K562 (cell line): ENCODE results near the gene WDR70. TPM values are rescaled to one million over a fixed set of nuclear protein-coding genes. Genes with fewer than 3 reads are reported as not detected.

Experiments
- ATAC-seq: fragments of 200-7000 bp; cut with Tn5 transposase; 3 replicates; pipeline ENCODE4 v1.9.1; 2020; ENCODE audit warnings: moderate library complexity
- BruUV-seq: library from RNA; stranded (reverse); fragments of 400-500 nt; replicated peaks from 2 replicates; lab custom pipeline; 2021; lab: Mats Ljungman, UMichigan
- CTCF ChIA-PET: fragments of 300-600 bp; formaldehyde crosslinking; extraction: SDS; loops from one replicate; lab custom pipeline; 2021; ENCODE audit warnings: low intra/inter-chr PET ratio; lab: Yijun Ruan, JAX
- POLR2A ChIA-PET: fragments of 300-600, 350-650 bp; sonication (Branson Sonifier 250); formaldehyde crosslinking; extraction: SDS; loops from one replicate; lab custom pipeline; 2021; ENCODE audit warnings: antibody characterized with exemption, inconsistent platforms; lab: Yijun Ruan, JAX
- DNase-seq, 4 experiments: peaks; one replicate each; pipeline versions ENCODE4 v3.0.0 to v3.0.0-alpha.2; 2011 to 2018; ENCODE audit warnings: low spot score in 3 of 4, mixed read lengths in 3 of 4; ENCODE audit errors: extremely low read depth in 1 of 4
- FAIRE-seq: peaks from 2 replicates; lab custom pipeline; 2011; peaks lifted over from hg19 to GRCh38; lab: Jason Lieb, UNC
- H2AFZ ChIP-seq: 2 replicates; pipeline ENCODE4 v1.6.0; 2011; ENCODE audit warnings: low read depth, low read length, control low read depth, inconsistent platforms
- H3K27ac ChIP-seq: fragments of 200-600 bp; 3 replicates; pipeline ENCODE4 v1.8.0; 2011; ENCODE audit warnings: low read depth, mild to moderate bottlenecking, control low read depth, inconsistent platforms, low read length, moderate library complexity, mixed read lengths; ENCODE audit errors: extremely low read depth
- H3K27me3 ChIP-seq, 2 experiments: fragments of 300-600 bp in 1 of 2; 2 replicates in 1 of 2; 3 replicates in 1 of 2; pipeline versions ENCODE4 v1.6.0 to v1.8.0; 2011; ENCODE audit warnings: inconsistent platforms in 2 of 2, low read length in 2 of 2, mild to moderate bottlenecking in 1 of 2, mixed read lengths in 1 of 2, moderate library complexity in 1 of 2; ENCODE audit not compliant: control insufficient read depth in 2 of 2, insufficient read depth in 2 of 2
- H3K36me3 ChIP-seq: fragments of 300-600 bp; 3 replicates; pipeline ENCODE4 v1.8.0; 2011; ENCODE audit warnings: mild to moderate bottlenecking, low read length, inconsistent platforms; ENCODE audit not compliant: control insufficient read depth, insufficient read depth
- H3K4me1 ChIP-seq, 2 experiments: fragments of 200-600 bp in 1 of 2; replicated peaks in 1 of 2; 2 replicates in 1 of 2; 3 replicates in 1 of 2; pipeline versions ENCODE4 v1.5.1 to v1.8.0; 2011; ENCODE audit warnings: inconsistent platforms in 2 of 2, low read length in 2 of 2, mild to moderate bottlenecking in 1 of 2, mixed read lengths in 1 of 2, moderate library complexity in 1 of 2; ENCODE audit not compliant: control insufficient read depth in 2 of 2, insufficient read depth in 2 of 2
- H3K4me2 ChIP-seq: 2 replicates; pipeline ENCODE4 v1.6.1; 2011; ENCODE audit warnings: low read length, control low read depth, inconsistent platforms, mixed read lengths; ENCODE audit not compliant: insufficient read depth
- H3K4me3 ChIP-seq: fragments of 200-600 bp; sonication (generic), shearing (Covaris generic); 2 replicates; pipeline ENCODE4 v1.5.1; 2016; ENCODE audit warnings: control low read depth, inconsistent platforms
- H3K79me2 ChIP-seq: fragments of 200-600 bp; 3 replicates; pipeline ENCODE4 v1.8.0; 2011; ENCODE audit warnings: low read length, inconsistent platforms; ENCODE audit not compliant: control insufficient read depth, insufficient read depth
- H3K9ac ChIP-seq, 2 experiments: 2 replicates each; pipeline versions ENCODE4 v1.6.0 to v1.6.1; 2011; ENCODE audit warnings: low read depth in 2 of 2, low read length in 2 of 2, control low read depth in 1 of 2, inconsistent platforms in 1 of 2, mild to moderate bottlenecking in 1 of 2, mixed read lengths in 1 of 2; ENCODE audit not compliant: insufficient read depth in 1 of 2
- H3K9me1 ChIP-seq: one replicate; pipeline ENCODE4 v1.6.0; 2011; ENCODE audit warnings: inconsistent platforms, mild to moderate bottlenecking, low read length, moderate library complexity; ENCODE audit not compliant: control insufficient read depth, insufficient read depth
- H3K9me3 ChIP-seq: replicated peaks from 2 replicates; pipeline ENCODE4 v1.5.1; 2011; ENCODE audit warnings: low read depth, low read length, inconsistent platforms; ENCODE audit not compliant: control insufficient read depth, insufficient read depth
- H4K20me1 ChIP-seq: replicated peaks from 2 replicates; pipeline ENCODE4 v1.6.1; 2011; ENCODE audit warnings: low read length, inconsistent platforms, mixed read lengths; ENCODE audit not compliant: control insufficient read depth, insufficient read depth
- BRF1 ChIP-seq: IDR thresholded peaks from 3 replicates; pipeline ENCODE4 v1.6.1; 2011; ENCODE audit warnings: borderline replicate concordance, mild to moderate bottlenecking; ENCODE audit not compliant: insufficient read length; ENCODE audit errors: extremely low read depth
- CHD4 ChIP-seq: fragments of 200-600 bp; sonication (generic); IDR thresholded peaks from 3 replicates; pipeline ENCODE4 v1.6.1; 2012; ENCODE audit warnings: low read depth, mild to moderate bottlenecking, mixed read lengths, low read length, inconsistent platforms; ENCODE audit not compliant: insufficient read depth, insufficient replicate concordance, poor library complexity, severe bottlenecking
- HDGF ChIP-seq: fragments of 450-650 bp; IDR thresholded peaks from 2 replicates; pipeline ENCODE4 v1.6.1; 2016
- HNRNPK ChIP-seq: fragments of 200-400 bp; formaldehyde crosslinking; IDR thresholded peaks from one replicate; pipeline ENCODE4 v1.6.1; 2018; ENCODE audit warnings: mild to moderate bottlenecking, low read depth, low read length; ENCODE audit not compliant: poor library complexity, severe bottlenecking
- JUND ChIP-seq, 2 experiments: IDR thresholded peaks; 2 replicates in 1 of 2; 3 replicates in 1 of 2; pipeline ENCODE4 v1.6.1; 2011; ENCODE audit warnings: borderline replicate concordance in 2 of 2, low read depth in 2 of 2, low read length in 2 of 2, improper control_type of control experiment in 1 of 2, missing biosample characterization in 1 of 2, missing genetic modification characterization in 1 of 2, missing genetic modification reagents in 1 of 2
- NFE2L1 ChIP-seq: fragments of 450-650 bp; IDR thresholded peaks from 2 replicates; pipeline ENCODE4 v1.6.1; 2016; ENCODE audit warnings: missing genetic modification characterization, low read depth, mild to moderate bottlenecking, missing compliant biosample characterization, moderate library complexity, borderline replicate concordance
- ZNF124 ChIP-seq: sonication (generic); formaldehyde crosslinking; IDR thresholded peaks from 2 replicates; pipeline ENCODE4 v1.8.1; 2022; ENCODE audit warnings: missing genetic modification reagents
- in situ Hi-C: fragments of 300-500 bp; cut with MboI; formaldehyde crosslinking; loops from 4 replicates; pipeline ENCODE4 v1.15.0; 2018; ENCODE audit warnings: inconsistent platforms, mixed read lengths
- intact Hi-C: fragments of 100-400 bp; cut with micrococcal nuclease; formaldehyde crosslinking; loops from 2 replicates; pipeline ENCODE4 v1.14.2; 2022
- polyA plus RNA-seq, 8 experiments: library from polyadenylated mRNA; depleted of rRNA in 4 of 8; stranded (reverse) in 5 of 8; unstranded in 3 of 8; fragments of >200 nt; fragmentation: Nextera tagmentation in 2 of 8; fragmentation: Illumina TruSeq in 1 of 8; extraction: Ambion mirVana in 2 of 8; extraction: Trizol in 1 of 8; gene quantifications; 2 replicates each; pipeline versions ENCODE4 v1.2.1 to v1.2.3, GENCODE V29; 2011 to 2014; ENCODE audit warnings: inconsistent platforms in 1 of 8, missing spikeins in 1 of 8
- total RNA-seq, 7 experiments: library from RNA; depleted of rRNA in 6 of 7; stranded (reverse); fragments of >200 nt in 6 of 7; fragmentation: Illumina TruSeq in 2 of 7; extraction: Trizol in 2 of 7; gene quantifications; 2 replicates each; pipeline versions ENCODE4 v1.2.1 to v1.2.3, GENCODE V29; 2011 to 2021; ENCODE audit warnings: low replicate concordance in 1 of 7
- TF ChIP-seq, protein P1 (sequence below): sonication (generic); formaldehyde crosslinking; IDR thresholded peaks from 2 replicates; pipeline ENCODE4 v1.8.1; 2022; ENCODE audit warnings: missing genetic modification reagents
- TF ChIP-seq, protein P2 (sequence below): fragments of 450-650 bp; IDR thresholded peaks from 2 replicates; pipeline ENCODE4 v1.6.1; 2017; ENCODE audit warnings: antibody characterized with exemption, mild to moderate bottlenecking
- TF ChIP-seq, protein P3 (sequence below): conservative IDR thresholded peaks from 2 replicates; pipeline ENCODE4 v1.6.1; 2011; ENCODE audit warnings: low read depth, mild to moderate bottlenecking, low read length; ENCODE audit not compliant: control insufficient read depth

WDR70 gene
- total and polyA plus RNA-seq, 9 of the 15 experiments (the other 6 are each of a cell fraction or from before 2014, with no cell fraction given), result 16.8 to 46.6 (median 38.8) TPM

DNA sequence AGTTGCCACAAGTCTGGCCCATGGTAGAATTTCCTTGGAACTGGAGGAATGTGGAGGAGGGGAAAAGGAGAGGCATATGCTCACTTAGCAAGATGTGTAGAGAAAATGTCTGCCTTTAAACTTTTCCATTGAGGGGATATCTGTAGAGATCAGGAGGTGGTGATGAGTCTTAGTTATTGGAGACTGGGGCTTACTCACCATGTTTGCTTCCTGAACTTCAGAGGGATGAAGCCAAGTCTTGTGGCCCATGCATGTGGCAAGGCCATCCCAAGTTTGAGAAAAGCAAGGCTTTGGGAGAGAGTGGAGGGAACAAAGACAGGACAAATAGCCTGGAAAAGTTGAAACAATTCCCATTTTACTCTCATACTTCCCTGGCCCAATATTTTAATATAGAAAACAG is 336.2 kb downstream of the WDR70 start:
- no peaks in the 10 kb centered on the region for H3K27me3 ChIP-seq
- H3K36me3 ChIP-seq, result no peaks in the 10 kb centered on the region
- CTCF ChIA-PET, result no interaction called here
- no peak for DNase-seq
- H3K79me2 ChIP-seq, result no peaks in the 10 kb centered on the region
- in situ Hi-C loops, result no loop called here
- H3K9ac ChIP-seq, result no peak overlapping the region
- BruUV-seq, result no TSS peak
- no peaks in the 10 kb centered on the region for H4K20me1 ChIP-seq
- intact Hi-C loops, result no loop called here
- no peaks in the 10 kb centered on the region for H3K9me1 ChIP-seq
- H3K4me2 ChIP-seq, result no peak overlapping the region
- no peak overlapping the region for H3K4me3 ChIP-seq
- no peak for TF ChIP-seq HDGF
- no peak for TF ChIP-seq CHD4
- no peak for TF ChIP-seq HNRNPK
- TF ChIP-seq, protein P1, sequence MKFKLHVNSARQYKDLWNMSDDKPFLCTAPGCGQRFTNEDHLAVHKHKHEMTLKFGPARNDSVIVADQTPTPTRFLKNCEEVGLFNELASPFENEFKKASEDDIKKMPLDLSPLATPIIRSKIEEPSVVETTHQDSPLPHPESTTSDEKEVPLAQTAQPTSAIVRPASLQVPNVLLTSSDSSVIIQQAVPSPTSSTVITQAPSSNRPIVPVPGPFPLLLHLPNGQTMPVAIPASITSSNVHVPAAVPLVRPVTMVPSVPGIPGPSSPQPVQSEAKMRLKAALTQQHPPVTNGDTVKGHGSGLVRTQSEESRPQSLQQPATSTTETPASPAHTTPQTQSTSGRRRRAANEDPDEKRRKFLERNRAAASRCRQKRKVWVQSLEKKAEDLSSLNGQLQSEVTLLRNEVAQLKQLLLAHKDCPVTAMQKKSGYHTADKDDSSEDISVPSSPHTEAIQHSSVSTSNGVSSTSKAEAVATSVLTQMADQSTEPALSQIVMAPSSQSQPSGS (CRISPR knock-in tag), result no peak
- no peak for TF ChIP-seq JUND (IDR thresholded peaks at IDR 0.05; ENCODE audit: borderline replicate concordance, low read depth, low read length)
- no peak for TF ChIP-seq JUND (tag; IDR thresholded peaks at IDR 0.05; ENCODE audit: borderline replicate concordance, low read depth, low read length)
- TF ChIP-seq, protein P2, sequence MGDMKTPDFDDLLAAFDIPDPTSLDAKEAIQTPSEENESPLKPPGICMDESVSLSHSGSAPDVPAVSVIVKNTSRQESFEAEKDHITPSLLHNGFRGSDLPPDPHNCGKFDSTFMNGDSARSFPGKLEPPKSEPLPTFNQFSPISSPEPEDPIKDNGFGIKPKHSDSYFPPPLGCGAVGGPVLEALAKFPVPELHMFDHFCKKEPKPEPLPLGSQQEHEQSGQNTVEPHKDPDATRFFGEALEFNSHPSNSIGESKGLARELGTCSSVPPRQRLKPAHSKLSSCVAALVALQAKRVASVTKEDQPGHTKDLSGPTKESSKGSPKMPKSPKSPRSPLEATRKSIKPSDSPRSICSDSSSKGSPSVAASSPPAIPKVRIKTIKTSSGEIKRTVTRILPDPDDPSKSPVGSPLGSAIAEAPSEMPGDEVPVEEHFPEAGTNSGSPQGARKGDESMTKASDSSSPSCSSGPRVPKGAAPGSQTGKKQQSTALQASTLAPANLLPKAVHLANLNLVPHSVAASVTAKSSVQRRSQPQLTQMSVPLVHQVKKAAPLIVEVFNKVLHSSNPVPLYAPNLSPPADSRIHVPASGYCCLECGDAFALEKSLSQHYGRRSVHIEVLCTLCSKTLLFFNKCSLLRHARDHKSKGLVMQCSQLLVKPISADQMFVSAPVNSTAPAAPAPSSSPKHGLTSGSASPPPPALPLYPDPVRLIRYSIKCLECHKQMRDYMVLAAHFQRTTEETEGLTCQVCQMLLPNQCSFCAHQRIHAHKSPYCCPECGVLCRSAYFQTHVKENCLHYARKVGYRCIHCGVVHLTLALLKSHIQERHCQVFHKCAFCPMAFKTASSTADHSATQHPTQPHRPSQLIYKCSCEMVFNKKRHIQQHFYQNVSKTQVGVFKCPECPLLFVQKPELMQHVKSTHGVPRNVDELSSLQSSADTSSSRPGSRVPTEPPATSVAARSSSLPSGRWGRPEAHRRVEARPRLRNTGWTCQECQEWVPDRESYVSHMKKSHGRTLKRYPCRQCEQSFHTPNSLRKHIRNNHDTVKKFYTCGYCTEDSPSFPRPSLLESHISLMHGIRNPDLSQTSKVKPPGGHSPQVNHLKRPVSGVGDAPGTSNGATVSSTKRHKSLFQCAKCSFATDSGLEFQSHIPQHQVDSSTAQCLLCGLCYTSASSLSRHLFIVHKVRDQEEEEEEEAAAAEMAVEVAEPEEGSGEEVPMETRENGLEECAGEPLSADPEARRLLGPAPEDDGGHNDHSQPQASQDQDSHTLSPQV, result no peak
- TF ChIP-seq BRF1, result no peak
- no peak for TF ChIP-seq ZNF124 (CRISPR knock-in tag)
- TF ChIP-seq, protein P3, sequence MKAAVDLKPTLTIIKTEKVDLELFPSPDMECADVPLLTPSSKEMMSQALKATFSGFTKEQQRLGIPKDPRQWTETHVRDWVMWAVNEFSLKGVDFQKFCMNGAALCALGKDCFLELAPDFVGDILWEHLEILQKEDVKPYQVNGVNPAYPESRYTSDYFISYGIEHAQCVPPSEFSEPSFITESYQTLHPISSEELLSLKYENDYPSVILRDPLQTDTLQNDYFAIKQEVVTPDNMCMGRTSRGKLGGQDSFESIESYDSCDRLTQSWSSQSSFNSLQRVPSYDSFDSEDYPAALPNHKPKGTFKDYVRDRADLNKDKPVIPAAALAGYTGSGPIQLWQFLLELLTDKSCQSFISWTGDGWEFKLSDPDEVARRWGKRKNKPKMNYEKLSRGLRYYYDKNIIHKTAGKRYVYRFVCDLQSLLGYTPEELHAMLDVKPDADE, result no peak
- TF ChIP-seq NFE2L1 (tag), result no peak
- TF ChIP-seq, all 486 proteins: peak for 0
- Histone ChIP-seq H3K27ac (no peak overlapping the region), H3K9me3 (no peaks in the 10 kb centered on the region), H3K4me1 (no peaks in the 10 kb centered on the region), H2AFZ (no peak overlapping the region)
- POLR2A ChIA-PET, result no interaction called here
- ATAC-seq (no peak), FAIRE-seq (no peak)
